ENCODE results near the gene CYTIP.

CYTIP gene

GRCh38 chr2:157460897-157461296 is 17.0 kb upstream of the CYTIP start:
- DNase-seq = no peak

- DNase-seq = no peak
These were observed 16.5 kb upstream of the CYTIP start for GRCh38 chr2:157460384-157460837.

- DNase-seq = no peak
These were observed 15.6 kb upstream of the CYTIP start for GRCh38 chr2:157459486-157459885.

GRCh38 chr2:157447741-157448140 is 3.9 kb upstream of the CYTIP start:
- no peak for DNase-seq

GRCh38 chr2:157447031-157447430 is 3.1 kb upstream of the CYTIP start:
- no peak for DNase-seq

GRCh38 chr2:157444641-157445040 is 752 bp upstream of the CYTIP start:
- DNase-seq = no peak

GRCh38 chr2:157443090-157443489 is 799 bp downstream of the CYTIP start:
- DNase-seq = no peak

- no peak for DNase-seq
These were observed 1.3 kb downstream of the CYTIP start for GRCh38 chr2:157442636-157443035.

- DNase-seq = no peak
These were observed 1.7 kb downstream of the CYTIP start for GRCh38 chr2:157442191-157442590.

GRCh38 chr2:157441072-157441454 is 2.8 kb downstream of the CYTIP start:
- no peak for DNase-seq

GRCh38 chr2:157440404-157441071 is 3.4 kb downstream of the CYTIP start:
- no peak for DNase-seq

GRCh38 chr2:157439824-157440186 is 4.1 kb downstream of the CYTIP start:
- DNase-seq = no peak

GRCh38 chr2:157438863-157439823 is 4.7 kb downstream of the CYTIP start:
- DNase-seq = no peak

GRCh38 chr2:157433394-157433793 is 10.5 kb downstream of the CYTIP start:
- DNase-seq = no peak

GRCh38 chr2:157432475-157433106 is 11.3 kb downstream of the CYTIP start:
- no peak for DNase-seq

GRCh38 chr2:157431176-157431575 is 12.7 kb downstream of the CYTIP start:
- DNase-seq = no peak

- DNase-seq = no peak
These were observed 15.3 kb downstream of the CYTIP start for GRCh38 chr2:157428500-157429175.

GRCh38 chr2:157427922-157428303 is 16.0 kb downstream of the CYTIP start:
- DNase-seq = no peak

- no peak for DNase-seq
These were observed 16.6 kb downstream of the CYTIP start for GRCh38 chr2:157427003-157427921.

- DNase-seq = no peak
These were observed 17.4 kb downstream of the CYTIP start for GRCh38 chr2:157426477-157426994.

GRCh38 chr2:157424374-157424773 is 19.5 kb downstream of the CYTIP start:
- no peak for DNase-seq

GRCh38 chr2:157421964-157422363 is 21.9 kb downstream of the CYTIP start:
- no peak for DNase-seq

All from DMS153 (cell line).